Neural progenitor cell (in vitro differentiated cells): ENCODE results near the gene STARD7. TPM values are rescaled to one million over a fixed set of nuclear protein-coding genes. Genes with fewer than 3 reads are reported as not detected.

ENCODE experiments used
- DNase-seq: peaks from one replicate; pipeline ENCODE4 v3.0.0-alpha.2; 2016; ENCODE audit warnings: low spot score
- H2AFZ ChIP-seq: fragments of 200-600 bp; sonication (generic); replicated peaks from 2 replicates; pipeline ENCODE4 v1.6.1; 2016; ENCODE audit warnings: antibody characterized with exemption
- H3F3A ChIP-seq: fragments of 200-600 bp; sonication (generic); 2 replicates; pipeline ENCODE4 v1.6.1; 2016; ENCODE audit warnings: antibody characterized with exemption, low read depth
- H3K27ac ChIP-seq: fragments of 200-600 bp; sonication (generic); 2 replicates; pipeline ENCODE4 v1.5.1; 2016; ENCODE audit warnings: mild to moderate bottlenecking
- H3K27me3 ChIP-seq: fragments of 200-600 bp; sonication (generic); 2 replicates; pipeline ENCODE4 v1.6.1; 2016; ENCODE audit warnings: mild to moderate bottlenecking, moderate library complexity
- H3K36me3 ChIP-seq: fragments of 200-600 bp; sonication (generic); 2 replicates; pipeline ENCODE4 v1.5.1; 2016
- H3K4me1 ChIP-seq: fragments of 200-600 bp; sonication (generic); 2 replicates; pipeline ENCODE4 v1.6.1; 2016; ENCODE audit warnings: mixed run types
- H3K4me2 ChIP-seq: fragments of 200-600 bp; sonication (generic); 2 replicates; pipeline ENCODE4 v1.6.1; 2016
- H3K4me3 ChIP-seq: fragments of 200-600 bp; sonication (generic); 2 replicates; pipeline ENCODE4 v1.5.1; 2016
- H3K79me2 ChIP-seq: fragments of 200-600 bp; sonication (generic); 2 replicates; pipeline ENCODE4 v1.6.1; 2016; ENCODE audit warnings: low read depth
- H3K9ac ChIP-seq: fragments of 200-600 bp; sonication (generic); 2 replicates; pipeline ENCODE4 v1.6.1; 2016
- H3K9me3 ChIP-seq: fragments of 200-600 bp; sonication (generic); 2 replicates; pipeline ENCODE4 v1.5.1; 2016; ENCODE audit warnings: low read depth
- H4K20me1 ChIP-seq: fragments of 200-600 bp; sonication (generic); 2 replicates; pipeline ENCODE4 v1.6.1; 2016; ENCODE audit warnings: low read depth
- H3K27ac Mint-ChIP-seq: 3 replicates; pipeline ENCODE4 v1.8.0; 2021; ENCODE audit warnings: mixed read lengths
- H3K27me3 Mint-ChIP-seq: 2 replicates; pipeline ENCODE4 v1.8.0; 2022; ENCODE audit warnings: low read depth, mild to moderate bottlenecking, inconsistent platforms, moderate library complexity, mixed read lengths; ENCODE audit not compliant: insufficient read depth
- H3K36me3 Mint-ChIP-seq: 3 replicates; pipeline ENCODE4 v1.8.0; 2021; ENCODE audit warnings: mixed read lengths
- H3K4me1 Mint-ChIP-seq: 3 replicates; pipeline ENCODE4 v1.8.0; 2021; ENCODE audit warnings: mixed read lengths
- H3K4me3 Mint-ChIP-seq: 3 replicates; pipeline ENCODE4 v1.8.0; 2021; ENCODE audit warnings: mild to moderate bottlenecking, moderate library complexity, mixed read lengths
- H3K9me3 Mint-ChIP-seq: 3 replicates; pipeline ENCODE4 v1.8.0; 2020; ENCODE audit warnings: mixed read lengths
- CTCF ChIP-seq: fragments of 200-600 bp; sonication (generic); IDR thresholded peaks from 2 replicates; pipeline ENCODE4 v1.5.1; 2017; ENCODE audit warnings: antibody characterized with exemption, mild to moderate bottlenecking
- EZH2 ChIP-seq: fragments of 200-600 bp; sonication (generic); IDR thresholded peaks from 2 replicates; pipeline ENCODE4 v1.6.1; 2017; ENCODE audit warnings: antibody characterized with exemption, mild to moderate bottlenecking, moderate library complexity
- EZH2phosphoT487 ChIP-seq: fragments of 200-600 bp; sonication (generic); IDR thresholded peaks from 2 replicates; pipeline ENCODE4 v1.6.1; 2017; ENCODE audit warnings: antibody characterized with exemption
- total RNA-seq: library from RNA; depleted of rRNA; stranded (reverse); fragments of >200 nt; gene quantifications from 2 replicates; pipeline ENCODE4 v1.2.3, GENCODE V29; 2015; ENCODE audit warnings: low replicate concordance

STARD7 gene
- total RNA-seq, 1 donor from 2014 or later = 179 TPM

- no peak overlapping the region for H2AFZ ChIP-seq
- no peaks in the 10 kb centered on the region for H3K79me2 ChIP-seq
- no peaks in the 10 kb centered on the region for H3K4me1 Mint-ChIP-seq
- TF ChIP-seq CTCF = no peak
- TF ChIP-seq EZH2 = no peak
- TF ChIP-seq EZH2phosphoT487 = no peak
- H3K4me3 Mint-ChIP-seq = no peak overlapping the region
- H3K4me3 ChIP-seq = no peak overlapping the region
- H3K36me3 Mint-ChIP-seq = peaks cover 2% of the 10 kb centered on the region
- H3K9ac ChIP-seq = no peak overlapping the region
- no peaks in the 10 kb centered on the region for H3K36me3 ChIP-seq
- H3K27me3 Mint-ChIP-seq = no peaks in the 10 kb centered on the region
- no peaks in the 10 kb centered on the region for H3F3A ChIP-seq
- H3K4me2 ChIP-seq = no peak overlapping the region
- no peaks in the 10 kb centered on the region for H3K27me3 ChIP-seq
- H3K27ac ChIP-seq = no peak overlapping the region
- H3K9me3 Mint-ChIP-seq = no peaks in the 10 kb centered on the region
- H4K20me1 ChIP-seq = no peaks in the 10 kb centered on the region
- H3K27ac Mint-ChIP-seq = no peak overlapping the region
- H3K4me1 ChIP-seq = no peaks in the 10 kb centered on the region
- DNase-seq = no peak
- H3K9me3 ChIP-seq = no peaks in the 10 kb centered on the region
Observed at GRCh38 chr2:96240341-96241038, 31.9 kb upstream of the STARD7 start.

- Histone ChIP-seq H3K9ac (no peak overlapping the region), H3K36me3 (no peaks in the 10 kb centered on the region), H3K27me3 (no peaks in the 10 kb centered on the region), H3K4me3 (no peak overlapping the region), H3K4me2 (no peak overlapping the region), H3K79me2 (no peaks in the 10 kb centered on the region), H2AFZ (no peak overlapping the region), H3K9me3 (no peaks in the 10 kb centered on the region), H4K20me1 (no peaks in the 10 kb centered on the region), H3K27ac (no peak overlapping the region), H3F3A (no peaks in the 10 kb centered on the region), H3K4me1 (no peaks in the 10 kb centered on the region)
- no peak overlapping the region for H3K4me3 Mint-ChIP-seq
- no peak for DNase-seq
- no peaks in the 10 kb centered on the region for H3K9me3 Mint-ChIP-seq
- TF ChIP-seq EZH2phosphoT487 (no peak), CTCF (no peak), EZH2 (no peak)
- H3K36me3 Mint-ChIP-seq = peaks cover 2% of the 10 kb centered on the region
- no peaks in the 10 kb centered on the region for H3K27me3 Mint-ChIP-seq
- H3K4me1 Mint-ChIP-seq = no peaks in the 10 kb centered on the region
- no peak overlapping the region for H3K27ac Mint-ChIP-seq
Observed at GRCh38 chr2:96239745-96240264, 31.2 kb upstream of the STARD7 start.

GRCh38 chr2:96239091-96239490, 30.5 kb upstream of the STARD7 start:
- Histone ChIP-seq H4K20me1 (no peaks in the 10 kb centered on the region), H2AFZ (no peak overlapping the region), H3K9ac (no peak overlapping the region), H3K4me1 (no peaks in the 10 kb centered on the region), H3K4me3 (no peak overlapping the region), H3K36me3 (no peaks in the 10 kb centered on the region), H3K79me2 (no peaks in the 10 kb centered on the region), H3K27ac (no peak overlapping the region), H3K27me3 (no peaks in the 10 kb centered on the region), H3F3A (no peaks in the 10 kb centered on the region), H3K4me2 (no peak overlapping the region), H3K9me3 (no peaks in the 10 kb centered on the region)
- Mint-ChIP-seq H3K4me1 (no peaks in the 10 kb centered on the region), H3K9me3 (no peaks in the 10 kb centered on the region), H3K4me3 (no peak overlapping the region), H3K27ac (no peak overlapping the region), H3K27me3 (no peaks in the 10 kb centered on the region), H3K36me3 (peaks cover 2% of the 10 kb centered on the region)
- TF ChIP-seq EZH2 (no peak), EZH2phosphoT487 (no peak), CTCF (no peak)
- no peak for DNase-seq
